A549 (cell line): ENCODE results near the gene PLCB2. TPM values are rescaled to one million over a fixed set of nuclear protein-coding genes. Genes with fewer than 3 reads are reported as not detected.

Source experiments
- ATAC-seq, 2 experiments: fragments of 200-7000 bp in 1 of 2; fragments of >200 bp in 1 of 2; cut with Nextera tagmentation in 1 of 2; cut with Tn5 transposase in 1 of 2; 3 replicates each; pipeline versions ENCODE4 v1.8.0 to v1.9.1; 2018 to 2020; ENCODE audit warnings: mild to moderate bottlenecking in 1 of 2, moderate library complexity in 1 of 2
- CTCF ChIA-PET: fragments of 300-600 bp; sonication (Branson Sonifier 250); formaldehyde crosslinking; extraction: SDS; loops from one replicate; lab custom pipeline; 2021; ENCODE audit warnings: antibody characterized with exemption, inconsistent platforms; lab: Yijun Ruan, JAX
- POLR2A ChIA-PET: fragments of 350-600 bp; formaldehyde crosslinking; extraction: SDS; loops from one replicate; lab custom pipeline; 2021; ENCODE audit warnings: antibody characterized with exemption, inconsistent platforms; lab: Yijun Ruan, JAX
- DNase-seq, 2 experiments: peaks; one replicate each; pipeline versions ENCODE4 v3.0.0 to v3.0.0-alpha.2; 2011 to 2016; ENCODE audit warnings: low read depth in 1 of 2, low spot score in 1 of 2
- FAIRE-seq: peaks from 2 replicates; lab custom pipeline; 2011; peaks lifted over from hg19 to GRCh38; lab: Jason Lieb, UNC
- H3K27ac ChIP-seq, 2 experiments: fragments of >200 bp; sonication (Bioruptor Twin); formaldehyde crosslinking; 3 replicates each; pipeline ENCODE4 v1.5.1; 2016 to 2017
- H3K4me1 ChIP-seq: fragments of >200 bp; sonication (Bioruptor Twin); formaldehyde crosslinking; 3 replicates; pipeline ENCODE4 v1.6.1; 2016
- H3K4me2 ChIP-seq: fragments of >200 bp; sonication (Bioruptor Twin); formaldehyde crosslinking; 3 replicates; pipeline ENCODE4 v1.6.1; 2016
- H3K4me3 ChIP-seq: fragments of >200 bp; sonication (Bioruptor Twin); formaldehyde crosslinking; 3 replicates; pipeline ENCODE4 v1.5.1; 2016
- H3K9me3 ChIP-seq: fragments of >200 bp; sonication (Bioruptor Twin); formaldehyde crosslinking; 3 replicates; pipeline ENCODE4 v1.6.1; 2016
- ATOH8 ChIP-seq: fragments of 250-450 bp; sonication (Bioruptor Pico); IDR thresholded peaks from 2 replicates; pipeline ENCODE4 v1.5.0; 2020; ENCODE audit warnings: low read depth, mild to moderate bottlenecking, moderate library complexity
- EHF ChIP-seq: fragments of 250-450 bp; sonication (Bioruptor Pico); IDR thresholded peaks from 2 replicates; pipeline ENCODE4 v1.5.0; 2020; ENCODE audit warnings: mild to moderate bottlenecking
- ELK1 ChIP-seq: fragments of 150-350 bp; IDR thresholded peaks from 2 replicates; pipeline ENCODE4 v1.6.1; 2014; ENCODE audit warnings: low read depth, mild to moderate bottlenecking, low read length
- ESRRA ChIP-seq: fragments of 150-350 bp; IDR thresholded peaks from 2 replicates; pipeline ENCODE4 v1.6.1; 2014; ENCODE audit warnings: mild to moderate bottlenecking, low read length, borderline replicate concordance
- FOSL2 ChIP-seq, 2 experiments: fragments of 450-650 bp in 1 of 2; fragments of >200 bp in 1 of 2; sonication (Bioruptor Twin) in 1 of 2; formaldehyde crosslinking; IDR thresholded peaks; 2 replicates each; pipeline versions ENCODE4 v1.5.0 to v1.6.1; 2016 to 2020; ENCODE audit warnings: mild to moderate bottlenecking in 1 of 2, moderate library complexity in 1 of 2
- HDAC2 ChIP-seq: fragments of 200-600 bp; sonication (generic); IDR thresholded peaks from 2 replicates; pipeline ENCODE4 v1.6.1; 2016
- HOXA7 ChIP-seq: fragments of 250-450 bp; sonication (Bioruptor Pico); IDR thresholded peaks from 2 replicates; pipeline ENCODE4 v1.5.0; 2020; ENCODE audit warnings: mild to moderate bottlenecking, moderate library complexity
- HOXB13 ChIP-seq: fragments of 250-450 bp; sonication (Bioruptor Pico); IDR thresholded peaks from 2 replicates; pipeline ENCODE4 v1.5.0; 2020; ENCODE audit warnings: low read depth, mild to moderate bottlenecking, moderate library complexity
- JUNB ChIP-seq: fragments of >200 bp; sonication (Bioruptor Twin); formaldehyde crosslinking; IDR thresholded peaks from 2 replicates; pipeline ENCODE4 v1.6.1; 2016
- MAZ ChIP-seq: fragments of 150-350 bp; IDR thresholded peaks from 2 replicates; pipeline ENCODE4 v1.6.1; 2014; ENCODE audit warnings: antibody characterized with exemption, low read depth, low read length, borderline replicate concordance
- NPAS2 ChIP-seq: fragments of 250-450 bp; sonication (Bioruptor Pico); IDR thresholded peaks from 2 replicates; pipeline ENCODE4 v1.8.0; 2022; ENCODE audit warnings: mild to moderate bottlenecking, moderate library complexity, borderline replicate concordance
- PBX3 ChIP-seq: IDR thresholded peaks from 2 replicates; pipeline ENCODE4 v1.6.1; 2012
- PHF8 ChIP-seq: fragments of 200-600 bp; sonication (generic); IDR thresholded peaks from 2 replicates; pipeline ENCODE4 v1.6.1; 2016; ENCODE audit warnings: low read depth, mild to moderate bottlenecking, antibody characterized with exemption, moderate library complexity, borderline replicate concordance
- POLR2A ChIP-seq: IDR thresholded peaks from 2 replicates; pipeline ENCODE4 v1.6.1; 2012; ENCODE audit warnings: mild to moderate bottlenecking, low read length
- RARB ChIP-seq: fragments of 250-450 bp; sonication (Bioruptor Pico); IDR thresholded peaks from 2 replicates; pipeline ENCODE4 v1.8.0; 2021; ENCODE audit warnings: mild to moderate bottlenecking, moderate library complexity
- RFX5 ChIP-seq: fragments of 450-650 bp; IDR thresholded peaks from 2 replicates; pipeline ENCODE4 v1.7.1; 2014; ENCODE audit warnings: antibody characterized with exemption, mild to moderate bottlenecking, moderate library complexity
- RNF2 ChIP-seq: fragments of 200-600 bp; sonication (generic); IDR thresholded peaks from 2 replicates; pipeline ENCODE4 v1.6.1; 2016; ENCODE audit warnings: low read depth, mild to moderate bottlenecking, antibody characterized with exemption, moderate library complexity, borderline replicate concordance
- SMC3 ChIP-seq: fragments of >200 bp; sonication (Bioruptor Twin); formaldehyde crosslinking; IDR thresholded peaks from 3 replicates; pipeline ENCODE4 v1.6.1; 2018; ENCODE audit warnings: inconsistent platforms
- SREBF2 ChIP-seq: fragments of 450-650 bp; IDR thresholded peaks from 2 replicates; pipeline ENCODE4 v1.6.1; 2014; ENCODE audit warnings: mild to moderate bottlenecking, moderate library complexity
- TP53 ChIP-seq: fragments of 250-450 bp; sonication (Bioruptor Pico); IDR thresholded peaks from 2 replicates; pipeline ENCODE4 v1.5.0; 2021; ENCODE audit warnings: mild to moderate bottlenecking, moderate library complexity
- ZFP36 ChIP-seq: fragments of 450-650 bp; IDR thresholded peaks from 2 replicates; pipeline ENCODE4 v1.6.1; 2014; ENCODE audit warnings: borderline replicate concordance; ENCODE audit not compliant: partially characterized antibody
- ZNF302 ChIP-seq: fragments of 250-450 bp; sonication (Bioruptor Pico); IDR thresholded peaks from 2 replicates; pipeline ENCODE4 v1.9.0; 2021; ENCODE audit warnings: inconsistent platforms, mild to moderate bottlenecking, moderate library complexity
- WGBS: methylation state at CpG from one replicate; pipeline ENCODE4 v1.1.6; 2017; ENCODE audit errors: missing lambda C conversion rate; 5-methylcytosine and 5-hydroxymethylcytosine counted together
- polyA plus RNA-seq, 4 experiments: library from polyadenylated mRNA; depleted of rRNA in 3 of 4; stranded (reverse); fragments of >200 nt; fragmentation: RNase III in 1 of 4; extraction: RNeasy Plus Mini Kit Qiagen cat#74134 plus additional on column Dnase treatment in 1 of 4; gene quantifications; 2 replicates in 3 of 4; 3 replicates in 1 of 4; pipeline ENCODE4 v1.2.3, GENCODE V29; 2011 to 2017

PLCB2 gene
- polyA plus RNA-seq, 2 of the 4 experiments (the other 2 are of a cell fraction): 0.30 to 0.49 TPM

- H3K9me3 ChIP-seq: no peaks in the 10 kb centered on the region
- H3K4me1 ChIP-seq: no peaks in the 10 kb centered on the region
- no peak overlapping the region for H3K4me3 ChIP-seq
- no peak overlapping the region for H3K4me2 ChIP-seq
- no peak for DNase-seq
- no peak overlapping the region for H3K27ac ChIP-seq
- ATAC-seq: no peak
- FAIRE-seq: no peak
- TF ChIP-seq ESRRA (no peak), RARB (CRISPR knock-in tag) (no peak), HOXB13 (CRISPR knock-in tag) (no peak), SREBF2 (no peak), ELK1 (no peak), MAZ (no peak), HOXA7 (no peak)
- CTCF ChIA-PET: interaction anchor here (1.5 to 6.7 kb wide), 4 partner anchors 9 to 41 kb away, joined by 3 to 91 read pairs (median 16); partner anchors contain the start of genes CCDC9B and INAFM2
- 94% methylated on average over 5 of the region's 5 CpGs for WGBS
- POLR2A ChIA-PET: interaction anchor here (4.6 kb wide), 1 partner anchor 10 kb away, joined by 20 read pairs; the partner anchor contains the start of gene CCDC9B
These were observed 22.7 kb upstream of the PLCB2 start for GRCh38 chr15:40330368-40330836.

GRCh38 chr15:40329804-40330203 lies 22.1 kb upstream of the PLCB2 start:
- H3K4me2 ChIP-seq: no peak overlapping the region
- H3K27ac ChIP-seq: no peak overlapping the region
- ChIA-PET CTCF (interaction anchor here (1.4 to 6.7 kb wide), 6 partner anchors 9 to 55 kb away, joined by 3 to 91 read pairs (median 8); partner anchors contain the start of genes CCDC9B and INAFM2), POLR2A (interaction anchor here (4.6 kb wide), 1 partner anchor 11 kb away, joined by 20 read pairs; the partner anchor contains the start of gene CCDC9B)
- no peak overlapping the region for H3K4me3 ChIP-seq
- FAIRE-seq (no peak), DNase-seq (no peak), ATAC-seq (no peak)
- 89% methylated on average over 7 of the region's 7 CpGs for WGBS
- TF ChIP-seq RNF2 (no peak), POLR2A (no peak), HDAC2 (no peak), EHF (CRISPR knock-in tag) (no peak), NPAS2 (no peak), RFX5 (no peak), ATOH8 (CRISPR knock-in tag) (no peak), SMC3 (no peak), ZNF302 (CRISPR knock-in tag) (no peak), RARB (CRISPR knock-in tag) (no peak), TP53 (CRISPR knock-in tag) (no peak), PBX3 (no peak), PHF8 (no peak), JUNB (no peak), FOSL2 (IDR thresholded peaks at IDR 0.05) (no peak), FOSL2 (CRISPR knock-in tag; IDR thresholded peaks at IDR 0.05) (no peak), ESRRA (no peak), ZFP36 (no peak), SREBF2 (no peak)
- no peaks in the 10 kb centered on the region for H3K9me3 ChIP-seq
- peaks cover 1% of the 10 kb centered on the region; the same call in 1 of the 3 replicates for H3K4me1 ChIP-seq
